Body of pancreas (tissue), 4 donors: ENCODE results near the gene SUSD5.

ENCODE experiments used
- POLR2A ChIP-seq, 3 donors: fragments of 450-650 bp; IDR thresholded peaks; one replicate each; pipeline ENCODE4 v1.6.1; 2016; ENCODE audit warnings: antibody characterized with exemption in 3 of 3, mild to moderate bottlenecking in 2 of 3
- TF ChIP-seq, protein P1 (sequence below), 7 experiments: fragments of 450-650 bp in 4 of 7; fragments of 200-600 bp in 3 of 7; sonication (generic) in 3 of 7; IDR thresholded peaks; one replicate each; pipeline ENCODE4 v1.5.1; 2016 to 2019; ENCODE audit warnings: antibody characterized with exemption in 7 of 7

DNA sequence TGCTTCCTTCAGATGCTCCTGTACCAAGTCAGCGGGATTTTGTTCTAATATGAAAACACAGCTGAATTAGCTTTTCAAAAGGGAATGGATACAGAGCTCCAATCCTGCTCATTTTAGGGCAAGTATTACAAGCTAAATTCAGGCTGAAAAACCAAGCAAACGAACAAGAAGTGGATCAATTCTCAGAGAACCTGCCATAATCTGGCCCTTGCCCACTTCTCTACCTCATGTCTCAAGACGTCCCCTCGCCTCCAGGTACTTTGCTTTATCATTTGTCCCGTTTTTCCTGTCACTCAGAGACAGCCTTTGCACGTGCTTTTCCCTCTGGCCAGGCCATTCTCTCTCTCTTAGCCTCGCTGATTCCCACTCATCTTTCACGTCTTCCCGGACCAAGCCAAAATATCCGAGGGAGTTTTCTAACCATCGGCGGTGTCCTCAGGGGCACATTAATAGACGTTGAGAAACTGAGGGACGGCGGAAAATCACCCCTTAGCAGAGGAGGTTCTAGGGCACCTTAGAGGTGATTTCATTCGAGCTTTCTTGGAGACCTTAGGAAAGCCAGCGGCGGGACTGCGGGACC lies 654 bp downstream of the SUSD5 start:
- TF ChIP-seq, protein P1, sequence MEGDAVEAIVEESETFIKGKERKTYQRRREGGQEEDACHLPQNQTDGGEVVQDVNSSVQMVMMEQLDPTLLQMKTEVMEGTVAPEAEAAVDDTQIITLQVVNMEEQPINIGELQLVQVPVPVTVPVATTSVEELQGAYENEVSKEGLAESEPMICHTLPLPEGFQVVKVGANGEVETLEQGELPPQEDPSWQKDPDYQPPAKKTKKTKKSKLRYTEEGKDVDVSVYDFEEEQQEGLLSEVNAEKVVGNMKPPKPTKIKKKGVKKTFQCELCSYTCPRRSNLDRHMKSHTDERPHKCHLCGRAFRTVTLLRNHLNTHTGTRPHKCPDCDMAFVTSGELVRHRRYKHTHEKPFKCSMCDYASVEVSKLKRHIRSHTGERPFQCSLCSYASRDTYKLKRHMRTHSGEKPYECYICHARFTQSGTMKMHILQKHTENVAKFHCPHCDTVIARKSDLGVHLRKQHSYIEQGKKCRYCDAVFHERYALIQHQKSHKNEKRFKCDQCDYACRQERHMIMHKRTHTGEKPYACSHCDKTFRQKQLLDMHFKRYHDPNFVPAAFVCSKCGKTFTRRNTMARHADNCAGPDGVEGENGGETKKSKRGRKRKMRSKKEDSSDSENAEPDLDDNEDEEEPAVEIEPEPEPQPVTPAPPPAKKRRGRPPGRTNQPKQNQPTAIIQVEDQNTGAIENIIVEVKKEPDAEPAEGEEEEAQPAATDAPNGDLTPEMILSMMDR (IDR thresholded peaks at IDR 0.05): no peak
- TF ChIP-seq POLR2A (IDR thresholded peaks at IDR 0.05): no peak
